GOT3 (cell line): ENCODE measurements around the gene NAV2.

Experiments
- DNase-seq: peaks from one replicate; lab custom pipeline; 2025; ENCODE audit warnings: mixed read lengths; lab: John Stamatoyannopoulos, UW

NAV2 gene

DNA sequence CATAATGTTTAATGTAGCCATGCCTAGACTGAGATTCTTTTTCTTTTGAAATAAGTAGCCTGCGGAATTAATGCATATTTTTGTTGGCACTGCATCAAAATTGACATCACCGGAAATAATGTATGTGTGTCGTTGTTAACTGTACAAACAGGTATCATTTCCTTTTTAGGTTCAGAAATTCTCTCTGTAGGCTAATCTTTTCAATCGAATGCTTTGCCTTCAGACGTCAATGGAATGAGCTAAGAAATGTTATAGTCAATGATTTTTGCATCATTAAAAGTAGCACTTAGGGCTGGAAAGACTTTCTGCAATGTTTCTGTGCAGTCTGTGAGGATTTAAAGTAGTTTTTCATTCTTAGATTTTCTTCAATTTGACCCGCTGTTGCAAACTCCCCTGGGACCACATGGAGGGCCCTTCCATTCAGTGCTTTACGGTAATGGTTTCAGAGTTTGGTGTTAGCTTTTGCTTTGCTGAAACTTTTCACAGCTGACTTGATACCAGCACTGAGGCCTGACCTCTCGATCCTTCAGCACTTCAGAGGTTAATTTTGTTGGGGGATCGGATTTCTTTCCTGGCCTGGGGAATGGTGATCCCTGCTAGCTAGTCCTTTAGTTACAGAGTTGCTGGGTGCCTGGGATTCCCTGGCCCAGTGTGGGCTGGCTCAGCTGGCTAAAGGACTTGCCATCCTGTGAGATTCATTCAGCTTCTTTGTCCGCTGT is 309.9 kb downstream of the NAV2 start:
- DNase-seq = no peak

DNA sequence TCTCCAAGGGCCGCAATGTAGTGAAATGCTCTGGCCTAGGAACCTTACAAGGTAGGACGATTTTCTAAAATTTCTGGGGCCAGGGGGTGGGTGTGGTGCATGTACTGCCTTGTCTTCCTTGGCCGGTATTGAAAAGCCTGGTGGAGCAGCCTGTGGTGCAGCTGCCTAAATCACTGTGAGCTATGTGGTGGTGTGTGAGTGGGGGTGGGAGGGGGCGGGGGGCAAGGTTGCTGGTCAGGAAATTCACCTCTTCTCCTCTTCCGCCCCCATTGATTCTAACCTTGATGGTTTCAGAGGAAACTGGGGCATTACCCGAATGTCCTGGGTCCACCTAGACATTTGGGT is 310.4 kb downstream of the NAV2 start:
- DNase-seq = no peak

DNA sequence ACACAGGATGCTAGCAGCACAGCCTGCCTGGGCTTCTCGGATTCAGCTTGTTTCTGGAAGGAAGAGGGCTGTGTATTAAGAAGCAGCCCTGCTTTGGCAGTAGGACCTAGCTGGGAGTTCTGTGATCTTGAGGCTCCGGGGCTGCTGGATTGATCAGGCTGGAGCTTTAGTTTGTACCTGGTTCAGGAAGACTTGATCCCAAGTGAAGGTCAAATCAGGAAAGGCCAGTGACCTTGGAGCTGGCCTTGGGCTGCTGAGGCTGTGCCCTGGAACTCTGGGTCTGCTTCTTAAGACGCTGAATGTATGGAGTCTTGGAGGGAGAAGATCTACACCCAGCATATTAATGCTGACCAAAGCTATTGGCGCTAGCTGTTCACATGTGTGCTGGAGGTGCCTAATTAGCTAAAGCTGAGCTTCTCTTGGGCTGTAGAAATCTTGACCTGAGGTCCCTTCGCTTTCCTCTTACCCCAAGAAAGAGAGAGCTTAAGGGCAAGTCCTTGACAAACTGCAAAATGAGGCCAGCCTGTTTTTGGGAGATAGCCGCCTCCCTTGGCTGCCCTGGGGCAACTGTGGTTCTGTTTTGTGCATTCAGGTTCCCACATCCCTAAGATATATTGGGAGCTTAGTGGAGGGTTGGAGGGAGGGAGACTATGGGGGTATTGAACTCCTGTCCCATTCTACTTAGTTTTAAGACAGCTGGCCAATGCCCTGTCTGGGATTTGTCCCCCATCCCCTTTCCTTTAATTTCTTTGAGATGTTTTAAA is 311.7 kb downstream of the NAV2 start:
- DNase-seq = no peak

DNA sequence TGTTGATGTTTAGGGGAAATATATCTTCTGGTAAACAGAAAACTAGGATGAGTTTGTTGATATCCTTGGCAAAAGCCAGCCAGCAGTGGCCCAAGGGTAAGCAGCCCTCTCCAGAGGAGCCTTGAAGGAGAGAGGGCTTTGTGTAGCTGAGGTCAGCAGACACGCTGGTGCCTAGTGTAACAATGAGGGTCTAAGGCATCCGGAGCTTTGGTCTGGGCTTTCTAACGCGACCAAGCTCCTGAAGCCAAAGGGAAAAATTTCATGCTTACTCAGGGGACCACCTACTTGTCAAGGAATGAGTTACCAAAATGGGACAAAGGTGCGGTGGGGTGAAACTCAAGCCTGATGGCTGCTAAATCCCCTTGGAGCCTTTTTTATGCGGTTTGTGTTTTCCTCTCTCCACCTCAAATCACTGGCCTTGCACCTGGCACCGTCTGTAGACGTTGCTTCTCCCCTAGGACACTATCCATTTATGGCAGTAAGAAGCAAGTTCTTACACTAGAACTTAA is 312.7 kb downstream of the NAV2 start:
- no peak for DNase-seq

DNA sequence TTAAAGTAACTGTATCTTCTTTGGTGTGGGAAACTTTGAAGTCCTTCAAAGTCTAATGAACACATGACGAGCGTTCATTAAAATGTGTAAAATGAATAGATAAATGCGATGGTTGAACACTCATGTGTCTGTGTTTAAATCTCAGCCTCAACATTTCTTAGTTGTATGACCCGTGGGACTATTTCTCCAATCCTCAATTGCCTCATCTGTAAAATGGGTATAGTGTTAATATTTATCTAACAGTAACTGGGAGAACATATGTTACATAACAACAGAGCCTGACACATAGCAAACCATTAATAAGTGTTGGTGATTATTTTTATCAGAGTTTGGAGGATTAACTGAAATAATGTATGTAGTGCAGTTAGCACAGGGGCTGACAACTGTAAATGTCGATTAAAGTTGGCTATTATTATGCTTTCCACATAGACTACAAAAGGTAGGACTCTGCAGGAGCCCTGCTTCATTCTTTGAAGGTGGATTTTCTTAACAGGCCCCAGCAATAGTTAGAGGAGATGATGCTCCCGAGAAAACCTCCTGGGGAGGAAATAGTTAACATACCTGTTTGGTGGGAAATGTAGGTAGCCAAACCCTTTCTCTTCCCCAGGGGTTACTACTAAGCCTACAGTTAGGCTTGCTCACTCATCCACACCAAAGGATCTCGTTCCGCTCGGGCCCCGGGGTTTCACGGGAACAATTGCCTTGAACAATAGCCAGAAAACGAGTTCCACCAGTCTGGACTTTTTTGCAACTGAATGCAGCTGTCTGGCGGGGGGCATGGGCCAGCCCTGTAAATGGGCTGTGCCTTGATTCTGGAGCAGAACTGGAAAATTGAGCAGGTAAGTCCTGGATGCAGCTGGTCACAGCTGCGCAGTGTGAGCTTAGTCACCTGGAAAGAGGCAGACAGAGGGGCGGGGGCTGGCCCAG is 314.3 kb downstream of the NAV2 start:
- no peak for DNase-seq

DNA sequence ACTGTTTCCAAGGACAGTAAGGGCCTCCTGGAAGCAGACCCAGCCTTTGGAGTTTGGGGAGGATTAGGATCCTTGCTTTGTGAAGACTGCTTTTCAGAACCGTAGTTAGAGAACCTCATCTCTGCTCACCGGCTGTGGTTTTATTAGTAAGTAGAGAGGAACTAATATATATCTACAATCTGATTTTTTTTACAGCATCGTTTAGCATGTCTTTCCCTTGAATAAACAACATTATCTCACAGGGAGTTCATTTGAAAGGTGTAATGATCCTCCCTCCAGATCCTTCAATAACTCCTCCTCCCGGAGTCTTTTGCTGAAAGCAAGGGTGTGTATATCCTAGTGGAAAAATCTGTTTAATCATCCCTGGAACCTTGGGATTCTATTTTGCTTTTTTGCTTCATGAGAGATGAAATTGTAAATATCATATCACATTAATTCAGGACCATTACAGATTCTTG is 314.9 kb downstream of the NAV2 start:
- no peak for DNase-seq

DNA sequence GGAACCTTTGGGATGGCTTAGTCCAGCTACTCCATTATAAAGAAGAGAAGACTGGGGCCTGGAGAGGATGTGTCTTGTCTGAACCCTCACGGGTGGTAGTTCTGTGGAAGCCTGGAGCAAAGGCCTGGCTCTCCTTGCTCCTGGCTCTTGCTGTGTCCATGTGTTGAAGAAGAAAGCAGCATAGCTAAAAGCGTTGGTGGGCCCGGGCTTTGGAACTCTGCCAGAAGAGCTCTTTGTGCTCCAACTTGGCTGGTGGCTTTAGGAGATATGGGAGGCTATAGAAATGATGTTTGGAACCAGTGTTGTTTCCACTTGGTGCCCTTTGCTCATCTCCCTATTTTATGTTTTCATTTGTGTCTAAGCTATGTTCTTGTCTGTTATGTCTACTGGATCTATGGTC is 316.6 kb downstream of the NAV2 start:
- no peak for DNase-seq

DNA sequence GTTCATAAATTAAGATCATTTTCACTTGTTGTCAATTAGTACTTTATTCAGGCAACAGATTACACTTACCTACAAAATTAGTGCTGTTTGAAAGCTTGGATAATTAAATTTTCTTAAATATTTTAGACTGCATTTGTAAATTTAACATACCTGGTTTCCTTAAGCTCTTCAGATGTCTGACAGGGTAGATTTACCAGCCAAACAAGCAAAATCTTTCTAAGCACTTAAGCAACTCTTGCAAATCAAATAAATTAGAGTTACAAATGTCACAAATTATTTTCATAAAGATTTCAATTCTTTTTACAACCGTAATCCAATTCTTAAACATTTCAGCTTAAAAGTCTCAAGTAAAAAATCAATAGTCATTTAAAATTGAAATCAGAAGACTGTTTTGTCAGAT is 317.8 kb downstream of the NAV2 start:
- no peak for DNase-seq

DNA sequence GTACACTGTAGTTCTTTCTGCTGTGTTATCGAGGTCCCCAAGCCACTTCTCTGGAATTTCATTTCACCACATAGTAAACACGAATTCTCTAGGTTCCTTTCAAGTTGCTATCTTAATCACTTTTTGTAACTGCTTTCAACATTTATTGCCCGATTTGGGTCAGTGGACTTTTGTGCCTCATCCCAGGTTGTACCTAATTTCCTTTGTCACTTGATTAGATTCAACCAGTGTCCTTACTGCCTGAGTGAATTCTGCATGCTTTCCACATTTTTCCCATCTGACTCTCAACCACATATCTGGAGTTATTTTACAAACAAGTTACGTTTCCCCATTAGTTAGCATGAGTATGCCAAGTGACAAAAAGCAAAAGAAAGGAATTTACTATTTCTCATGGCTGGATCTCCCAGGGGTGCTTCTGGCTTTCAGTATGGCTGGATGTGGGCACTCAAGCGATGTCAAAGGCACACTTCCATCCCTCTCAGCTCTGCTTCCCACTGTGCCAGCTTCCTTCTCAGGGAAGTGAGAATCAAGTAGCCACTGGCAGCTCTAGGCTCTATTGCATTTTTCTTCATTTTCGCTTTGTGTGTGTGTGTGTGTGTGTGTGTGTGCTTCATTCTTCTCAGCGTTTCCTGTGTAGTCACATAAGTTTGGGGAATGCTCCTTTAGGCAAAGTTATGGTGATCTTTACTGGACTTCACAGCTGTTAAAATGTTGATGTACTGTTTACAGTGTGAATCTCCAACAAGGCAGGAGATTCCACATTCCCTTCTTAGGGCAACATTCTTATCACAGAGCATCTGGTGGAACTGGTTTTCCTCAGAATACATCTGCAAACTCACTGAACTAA is 318.7 kb downstream of the NAV2 start:
- DNase-seq = no peak

DNA sequence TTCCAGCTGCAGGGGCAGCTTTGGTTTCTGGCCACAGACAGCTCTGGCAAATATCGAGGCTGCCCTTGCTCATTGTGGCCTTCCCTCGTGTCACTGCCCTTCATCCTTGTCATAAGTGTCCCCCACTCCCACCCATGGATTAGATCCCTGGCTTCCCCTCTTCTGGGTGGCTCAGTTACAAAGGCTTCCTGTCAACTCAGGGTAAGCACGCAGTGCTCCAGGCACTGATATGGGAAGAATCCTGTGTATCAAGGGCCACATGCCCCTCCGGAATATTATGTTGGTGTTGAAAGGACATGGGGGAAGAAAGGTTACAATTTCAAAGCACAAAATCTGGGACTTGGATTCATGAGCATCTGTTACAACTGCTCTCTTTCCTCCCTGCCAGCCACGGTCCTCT is 319.5 kb downstream of the NAV2 start:
- no peak for DNase-seq

DNA sequence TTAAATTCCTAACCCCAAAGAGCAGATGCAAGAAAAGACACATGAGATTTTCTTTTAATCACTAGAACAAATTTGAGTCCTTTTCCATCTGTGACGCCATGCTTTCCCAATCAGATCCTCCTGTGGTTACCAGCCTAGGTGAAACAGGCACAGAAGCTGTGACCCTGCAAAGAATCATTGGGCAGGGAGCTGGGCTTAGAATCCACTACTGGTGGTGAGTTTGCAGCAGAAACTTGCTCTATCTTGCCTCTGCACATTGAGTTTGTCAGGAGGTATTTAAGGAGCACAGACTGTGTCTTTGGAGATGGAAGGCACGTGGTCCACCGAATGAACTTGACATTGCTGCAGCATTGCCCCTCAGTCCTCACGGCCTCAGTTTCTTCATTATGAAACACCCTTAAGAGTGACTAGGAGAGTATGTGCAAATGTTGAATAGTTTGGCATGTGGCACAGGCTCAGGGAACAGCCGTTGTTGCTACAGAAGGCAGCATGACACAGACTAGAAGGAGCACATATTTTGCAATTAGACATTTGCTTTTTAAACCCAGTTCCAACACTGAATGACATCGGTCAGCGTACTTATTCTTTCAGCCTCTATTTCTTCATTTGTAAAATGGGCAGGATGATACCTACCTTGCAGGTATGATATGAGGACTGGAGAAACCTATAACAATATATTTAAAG is 320.1 kb downstream of the NAV2 start:
- DNase-seq = no peak

DNA sequence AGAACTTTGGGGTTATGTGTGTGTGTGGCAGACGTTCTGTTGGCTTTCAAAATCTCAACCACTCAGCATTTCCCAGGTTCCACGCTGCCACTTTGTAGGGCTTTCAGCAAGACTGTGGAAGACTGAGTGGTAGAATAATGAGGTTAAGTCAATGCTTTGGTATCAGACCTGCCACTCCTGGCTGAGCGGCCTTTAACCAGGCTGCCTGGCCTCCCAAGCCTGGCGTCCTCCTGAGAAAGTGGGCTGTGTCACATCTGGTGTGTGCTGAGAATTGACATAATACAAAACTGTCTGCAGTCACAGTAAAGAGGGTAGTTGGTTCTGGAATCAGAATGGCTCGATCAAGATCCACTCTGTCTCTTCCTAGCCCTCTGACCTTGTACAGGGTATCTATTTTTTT is 321.2 kb downstream of the NAV2 start:
- DNase-seq = no peak

DNA sequence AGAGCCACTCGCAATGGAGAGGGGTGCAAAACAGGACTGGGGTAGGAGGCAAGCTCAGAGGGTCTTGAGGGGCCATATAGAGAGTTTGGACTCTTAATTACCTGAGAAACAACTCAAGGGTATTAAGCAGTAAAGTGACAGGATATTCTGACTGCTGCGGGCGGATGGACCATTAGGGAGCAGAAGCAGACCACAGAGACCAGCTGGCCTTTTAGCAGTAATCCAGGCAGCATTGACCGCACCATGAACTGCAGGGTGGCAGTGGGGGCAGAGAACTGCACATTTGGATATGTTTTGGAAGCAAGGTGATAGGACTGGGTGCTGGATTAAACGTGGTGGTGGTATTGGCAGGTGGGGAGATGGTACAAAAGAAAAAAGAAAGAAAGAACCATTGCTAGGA is 322.3 kb downstream of the NAV2 start:
- DNase-seq = no peak

DNA sequence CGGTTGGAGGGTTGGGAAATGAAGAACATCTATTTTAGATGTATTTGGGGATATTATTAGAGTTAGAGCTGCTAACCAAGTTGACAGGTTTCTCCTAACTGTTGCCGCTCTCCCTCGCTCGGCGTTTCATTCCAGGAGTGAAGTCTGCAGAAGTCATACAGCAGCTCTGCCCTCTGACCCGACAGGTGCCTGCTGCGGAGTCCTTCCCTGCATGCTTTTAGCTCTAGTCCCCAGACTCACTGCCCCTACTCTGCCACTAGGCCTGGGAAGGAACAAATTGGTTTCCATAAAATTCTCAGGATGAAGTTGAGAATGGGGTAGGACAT is 322.7 kb downstream of the NAV2 start:
- DNase-seq = no peak

DNA sequence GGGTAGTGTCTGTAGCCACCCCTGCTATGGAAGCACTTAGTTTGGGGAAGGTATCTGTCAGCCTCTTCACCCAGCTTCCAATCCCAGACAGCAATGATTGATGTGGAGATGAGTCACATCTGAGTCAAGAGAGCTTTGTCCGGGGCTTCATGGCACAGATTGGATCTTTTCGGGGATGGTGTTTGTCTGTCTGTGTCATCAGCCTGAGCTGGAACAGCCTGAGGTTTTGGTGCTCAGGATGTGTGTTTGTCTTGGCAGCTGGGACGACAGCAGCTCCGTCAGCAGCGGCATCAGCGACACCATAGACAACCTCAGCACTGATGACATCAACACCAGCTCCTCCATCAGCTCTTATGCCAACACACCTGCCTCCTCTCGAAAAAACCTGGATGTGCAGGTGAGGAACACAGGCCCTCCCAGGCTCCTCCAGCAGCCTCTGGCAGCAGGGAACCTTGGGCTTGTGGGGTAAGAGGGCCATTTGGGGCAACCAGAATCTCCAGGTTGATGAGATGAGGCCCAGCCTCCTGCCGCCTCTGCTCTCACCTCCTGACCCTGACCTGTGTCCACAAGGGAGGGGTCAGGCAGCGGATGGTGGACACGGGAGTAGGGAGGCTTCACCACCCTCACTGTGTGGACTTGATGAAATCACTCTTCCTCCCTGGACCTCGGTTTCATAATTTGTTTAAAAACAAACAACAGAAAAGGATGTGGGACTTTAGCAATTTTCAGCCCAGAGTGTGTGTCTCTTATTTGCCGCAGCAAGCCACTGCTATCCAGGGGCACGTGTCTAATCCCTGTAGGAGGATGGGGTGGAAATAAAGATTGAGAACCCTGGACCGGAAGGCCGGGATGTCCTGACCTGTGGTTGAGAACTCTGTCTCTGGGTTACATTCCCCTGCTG is 323.3 kb downstream of the NAV2 start:
- no peak for DNase-seq

DNA sequence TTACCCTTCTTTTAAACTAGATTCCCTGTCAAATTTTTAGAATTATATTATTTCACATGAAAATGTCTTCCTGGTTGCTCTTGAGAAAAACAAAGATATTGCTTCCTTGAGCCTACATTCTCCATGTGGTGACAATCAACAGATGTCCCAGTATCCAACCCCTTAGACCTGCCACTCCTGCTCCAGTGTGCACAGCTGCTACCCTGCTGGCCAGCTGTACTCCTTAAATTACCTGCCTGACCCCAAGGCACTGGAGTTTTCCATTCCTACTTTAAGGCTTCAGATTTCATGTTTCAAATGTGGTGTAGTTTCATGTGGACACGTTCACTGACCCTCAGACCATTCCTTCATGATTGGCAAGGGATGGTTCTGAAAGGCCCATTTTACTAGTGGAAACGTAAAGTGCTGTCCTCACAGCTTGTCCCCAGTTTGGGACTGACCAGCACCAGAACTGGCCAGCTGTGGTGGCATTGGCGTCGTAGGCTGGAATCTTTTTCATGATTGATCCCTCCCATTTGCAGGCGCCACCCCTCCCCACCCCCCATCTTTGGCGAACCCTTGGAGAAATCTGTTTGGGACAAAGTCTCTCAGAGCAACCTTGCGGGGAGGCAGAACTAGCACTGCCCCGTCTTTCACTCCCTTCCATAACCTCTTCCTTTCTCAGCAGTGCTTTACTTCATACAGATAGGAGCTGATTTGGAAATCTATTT is 324.1 kb downstream of the NAV2 start:
- no peak for DNase-seq

DNA sequence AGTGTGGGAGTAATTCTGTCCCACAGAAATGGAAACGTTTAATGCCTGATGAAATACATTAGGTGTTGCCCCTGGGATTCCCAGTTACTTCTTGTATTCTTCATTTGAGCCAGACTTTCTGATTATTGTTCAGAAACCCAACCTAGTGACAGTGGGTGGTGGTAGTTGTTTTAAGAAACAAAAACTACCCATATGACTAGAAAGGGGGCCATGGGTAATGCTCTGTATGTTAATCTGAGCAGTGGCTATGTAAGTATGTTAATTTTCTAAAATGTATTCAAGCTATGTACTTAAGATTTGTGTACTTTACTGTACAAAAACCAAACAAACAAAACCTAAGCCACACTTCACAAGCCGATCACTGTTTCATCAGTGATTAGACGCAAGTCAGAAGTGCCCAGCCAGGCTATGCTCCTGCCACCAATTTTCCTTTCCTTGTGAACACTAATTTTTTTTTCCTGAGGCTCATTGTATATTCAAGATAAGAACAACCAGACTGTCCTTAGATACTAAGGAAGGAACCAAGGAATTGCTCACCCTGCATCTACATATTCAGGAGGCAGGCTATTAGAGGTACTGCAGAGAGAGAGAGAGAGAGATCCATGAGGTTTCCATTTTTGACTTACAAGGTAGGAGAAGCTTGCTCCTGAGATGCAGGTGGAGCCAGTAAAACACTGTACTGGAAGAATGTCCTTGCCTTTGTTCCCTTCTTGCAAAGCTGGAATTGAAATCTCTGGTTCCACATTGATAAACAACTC is 324.9 kb downstream of the NAV2 start:
- no peak for DNase-seq

DNA sequence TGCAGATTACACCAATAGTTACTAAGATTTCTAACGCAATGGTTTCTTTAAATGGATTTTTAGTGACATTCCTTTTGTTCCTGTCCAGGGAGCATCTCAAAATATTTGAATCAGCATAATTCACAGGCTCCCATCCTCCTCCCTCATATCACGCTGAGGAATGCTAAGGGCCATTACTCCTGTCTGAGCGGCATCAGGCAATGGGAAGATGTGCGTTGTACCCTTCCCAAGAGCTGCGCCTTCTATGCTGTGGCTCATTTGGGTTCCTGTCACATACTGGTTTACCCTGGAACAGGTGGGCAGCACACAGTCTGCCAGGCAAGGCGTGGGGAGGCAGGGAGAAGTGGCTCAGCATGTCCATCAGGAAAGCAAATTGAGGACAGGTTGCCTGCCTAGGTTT is 325.8 kb downstream of the NAV2 start:
- no peak for DNase-seq

DNA sequence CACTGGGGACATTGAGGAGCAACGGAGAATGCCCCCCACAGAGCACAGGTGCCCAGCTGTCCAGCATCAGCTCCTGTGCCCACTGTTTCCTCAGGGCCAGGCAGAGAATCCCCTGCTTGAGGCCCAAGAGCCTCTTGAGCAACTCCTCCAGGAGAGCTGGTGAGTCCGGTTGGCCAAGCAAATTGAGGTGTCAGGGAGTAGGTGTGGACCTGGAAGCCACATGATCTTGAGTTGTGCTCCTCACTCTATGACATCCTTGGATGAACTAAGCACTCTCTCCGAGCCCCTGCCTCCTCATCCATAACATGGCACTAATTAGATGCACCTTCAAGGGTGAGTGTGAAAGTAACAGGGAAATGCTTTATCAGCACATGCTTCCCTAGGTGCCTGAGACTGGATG is 326.3 kb downstream of the NAV2 start:
- no peak for DNase-seq
